ENCODE data around the gene AP2A2.

DNA sequence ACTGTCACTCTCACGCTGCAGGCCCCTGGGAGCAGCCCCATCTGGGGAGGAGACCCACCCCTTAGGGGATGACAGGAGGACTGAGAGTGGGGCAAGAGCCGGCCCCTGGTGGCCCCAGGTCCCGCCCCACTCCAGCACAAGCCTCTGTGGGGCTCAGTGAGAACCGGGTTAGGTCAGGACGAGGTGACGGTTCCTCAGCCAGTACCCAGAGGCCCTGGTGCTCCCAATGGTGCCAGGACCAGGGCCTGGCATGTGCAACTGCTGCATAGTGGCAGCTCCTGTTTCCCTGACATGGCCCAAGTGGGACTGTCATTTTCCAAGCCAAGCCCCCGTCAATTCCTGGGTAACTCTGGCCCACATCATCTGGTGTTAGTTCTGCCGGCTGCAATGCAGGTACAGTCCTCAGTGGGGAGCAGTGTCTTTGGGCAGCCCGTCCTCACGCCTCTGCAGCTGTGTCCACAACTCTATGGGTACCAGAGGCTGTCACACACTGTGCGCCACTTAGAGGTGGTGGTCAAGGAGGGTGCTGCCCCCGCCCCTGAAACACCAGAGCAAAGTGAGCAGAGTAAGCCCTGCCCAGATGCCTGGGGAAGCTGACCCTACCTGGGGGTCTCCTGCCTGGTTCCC, 31.0 kb upstream of the AP2A2 start:
- no peak for TF ChIP-seq POLR2A (IDR thresholded peaks at IDR 0.05)
- TF ChIP-seq, protein P1, sequence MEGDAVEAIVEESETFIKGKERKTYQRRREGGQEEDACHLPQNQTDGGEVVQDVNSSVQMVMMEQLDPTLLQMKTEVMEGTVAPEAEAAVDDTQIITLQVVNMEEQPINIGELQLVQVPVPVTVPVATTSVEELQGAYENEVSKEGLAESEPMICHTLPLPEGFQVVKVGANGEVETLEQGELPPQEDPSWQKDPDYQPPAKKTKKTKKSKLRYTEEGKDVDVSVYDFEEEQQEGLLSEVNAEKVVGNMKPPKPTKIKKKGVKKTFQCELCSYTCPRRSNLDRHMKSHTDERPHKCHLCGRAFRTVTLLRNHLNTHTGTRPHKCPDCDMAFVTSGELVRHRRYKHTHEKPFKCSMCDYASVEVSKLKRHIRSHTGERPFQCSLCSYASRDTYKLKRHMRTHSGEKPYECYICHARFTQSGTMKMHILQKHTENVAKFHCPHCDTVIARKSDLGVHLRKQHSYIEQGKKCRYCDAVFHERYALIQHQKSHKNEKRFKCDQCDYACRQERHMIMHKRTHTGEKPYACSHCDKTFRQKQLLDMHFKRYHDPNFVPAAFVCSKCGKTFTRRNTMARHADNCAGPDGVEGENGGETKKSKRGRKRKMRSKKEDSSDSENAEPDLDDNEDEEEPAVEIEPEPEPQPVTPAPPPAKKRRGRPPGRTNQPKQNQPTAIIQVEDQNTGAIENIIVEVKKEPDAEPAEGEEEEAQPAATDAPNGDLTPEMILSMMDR (IDR thresholded peaks at IDR 0.05), result no peak
